WTC11 (cell line): ENCODE measurements around the gene ING1. TPM values are rescaled to one million over a fixed set of nuclear protein-coding genes. Genes with fewer than 3 reads are reported as not detected.

Experiments
- ATAC-seq: fragments of 200-7000 bp; cut with Tn5 transposase; 2 replicates; pipeline ENCODE4 v1.10.0; 2021; ENCODE audit warnings: mild to moderate bottlenecking, moderate library complexity
- CTCF ChIA-PET: fragments of 300-600 bp; sonication (Branson Sonifier 250); formaldehyde crosslinking; loops from one replicate; lab custom pipeline; 2021; ENCODE audit warnings: antibody characterized with exemption; lab: Charles Lee
- POLR2A ChIA-PET: fragments of 350-600 bp; sonication (Branson Sonifier 250); formaldehyde crosslinking; loops from one replicate; lab custom pipeline; 2021; ENCODE audit warnings: antibody characterized with exemption; lab: Charles Lee
- DNase-seq: peaks from one replicate; pipeline ENCODE4 v3.0.0; 2021; ENCODE audit warnings: low spot score
- H3K27ac Mint-ChIP-seq: 2 replicates; pipeline ENCODE4 v1.8.0; 2021; ENCODE audit warnings: mixed read lengths
- H3K27me3 Mint-ChIP-seq: 2 replicates; pipeline ENCODE4 v1.8.0; 2021; ENCODE audit warnings: low read depth, mild to moderate bottlenecking, moderate library complexity, mixed read lengths
- H3K36me3 Mint-ChIP-seq: 2 replicates; pipeline ENCODE4 v1.8.0; 2021; ENCODE audit warnings: mixed read lengths
- H3K4me1 Mint-ChIP-seq: 2 replicates; pipeline ENCODE4 v1.8.0; 2022; ENCODE audit warnings: mixed read lengths
- H3K4me3 Mint-ChIP-seq: 2 replicates; pipeline ENCODE4 v1.8.0; 2021; ENCODE audit warnings: mild to moderate bottlenecking, moderate library complexity, mixed read lengths
- H3K9me3 Mint-ChIP-seq: 2 replicates; pipeline ENCODE4 v1.8.0; 2021; ENCODE audit warnings: mixed read lengths
- CREB1 ChIP-seq: sonication (generic); formaldehyde crosslinking; IDR thresholded peaks from 2 replicates; pipeline ENCODE4 v1.8.0; 2023; ENCODE audit warnings: mild to moderate bottlenecking, missing genetic modification reagents
- EMX1 ChIP-seq: fragments of 250-450 bp; sonication (Bioruptor Pico); IDR thresholded peaks from 2 replicates; pipeline ENCODE4 v1.8.0; 2021; ENCODE audit warnings: mild to moderate bottlenecking
- ERG ChIP-seq: fragments of 250-450 bp; sonication (Bioruptor Pico); IDR thresholded peaks from 2 replicates; pipeline ENCODE4 v1.8.0; 2021; ENCODE audit warnings: mild to moderate bottlenecking
- GABPB1 ChIP-seq: sonication (generic); formaldehyde crosslinking; IDR thresholded peaks from 2 replicates; pipeline ENCODE4 v1.8.1; 2023; ENCODE audit warnings: mild to moderate bottlenecking, missing genetic modification reagents
- GRHL2 ChIP-seq: fragments of 250-450 bp; sonication (Bioruptor Pico); IDR thresholded peaks from 2 replicates; pipeline ENCODE4 v1.8.0; 2022; ENCODE audit warnings: mild to moderate bottlenecking, moderate library complexity; ENCODE audit not compliant: insufficient replicate concordance, severe bottlenecking
- NR3C1 ChIP-seq: sonication (generic); formaldehyde crosslinking; conservative IDR thresholded peaks from 2 replicates; pipeline ENCODE4 v1.8.1; 2023; ENCODE audit warnings: low read depth, mild to moderate bottlenecking, missing genetic modification reagents
- PREB ChIP-seq: sonication (generic); formaldehyde crosslinking; IDR thresholded peaks from 2 replicates; pipeline ENCODE4 v1.8.1; 2022; ENCODE audit warnings: mild to moderate bottlenecking, missing genetic modification reagents, moderate library complexity, borderline replicate concordance
- STAT6 ChIP-seq: sonication (generic); formaldehyde crosslinking; conservative IDR thresholded peaks from 2 replicates; pipeline ENCODE4 v1.8.1; 2023; ENCODE audit warnings: mild to moderate bottlenecking, low read depth, missing genetic modification reagents, moderate library complexity
- TEAD1 ChIP-seq: sonication (generic); formaldehyde crosslinking; IDR thresholded peaks from 2 replicates; pipeline ENCODE4 v1.8.0; 2022; ENCODE audit warnings: mild to moderate bottlenecking, missing genetic modification reagents
- USF1 ChIP-seq: sonication (generic); formaldehyde crosslinking; IDR thresholded peaks from 2 replicates; pipeline ENCODE4 v1.8.0; 2022; ENCODE audit warnings: mild to moderate bottlenecking, missing genetic modification reagents
- ZBTB43 ChIP-seq: sonication (generic); formaldehyde crosslinking; IDR thresholded peaks from 2 replicates; pipeline ENCODE4 v1.8.1; 2023; ENCODE audit warnings: mild to moderate bottlenecking, missing genetic modification reagents
- ZNF121 ChIP-seq: sonication (generic); formaldehyde crosslinking; IDR thresholded peaks from 2 replicates; pipeline ENCODE4 v1.8.0; 2023; ENCODE audit warnings: missing genetic modification reagents
- ZNF232 ChIP-seq: sonication (generic); formaldehyde crosslinking; IDR thresholded peaks from 2 replicates; pipeline ENCODE4 v1.8.0; 2022; ENCODE audit warnings: mild to moderate bottlenecking, missing genetic modification reagents
- ZNF317 ChIP-seq: sonication (generic); formaldehyde crosslinking; IDR thresholded peaks from 2 replicates; pipeline ENCODE4 v1.8.1; 2023; ENCODE audit warnings: low read depth, mild to moderate bottlenecking, moderate library complexity, missing genetic modification reagents, borderline replicate concordance
- ZNF416 ChIP-seq: fragments of 250-450 bp; sonication (Bioruptor Pico); IDR thresholded peaks from 2 replicates; pipeline ENCODE4 v1.9.0; 2021; ENCODE audit warnings: mild to moderate bottlenecking, inconsistent platforms
- total RNA-seq: library from RNA; stranded (reverse); gene quantifications from 3 replicates; pipeline ENCODE4 v1.2.3, GENCODE V29; 2021

The ING1 gene
- total RNA-seq, 1 experiment from 2014 or later: 26.2 TPM

- H3K27ac Mint-ChIP-seq: no peak overlapping the region
- H3K4me1 Mint-ChIP-seq: no peaks in the 10 kb centered on the region
- no peak for DNase-seq
- no peak for TF ChIP-seq TEAD1
- H3K4me3 Mint-ChIP-seq: no peak overlapping the region
- H3K9me3 Mint-ChIP-seq: peaks cover 22% of the 10 kb centered on the region
- POLR2A ChIA-PET: no interaction called here
- no peak for ATAC-seq
- H3K36me3 Mint-ChIP-seq: no peaks in the 10 kb centered on the region
- H3K27me3 Mint-ChIP-seq: no peaks in the 10 kb centered on the region; the same call in 1 of the 2 replicates
- CTCF ChIA-PET: no interaction called here
Measured at GRCh38 chr13:110767476-110767875, 54.0 kb downstream of the ING1 start.

- ATAC-seq: no peak
- POLR2A ChIA-PET: no interaction called here
- CTCF ChIA-PET: no interaction called here
Measured at GRCh38 chr13:110769097-110769496, 55.6 kb downstream of the ING1 start.

More at GRCh38 chr13:110769097-110769496, 55.6 kb downstream of the ING1 start:
- Mint-ChIP-seq H3K4me1 (no peaks in the 10 kb centered on the region), H3K27me3 (no peaks in the 10 kb centered on the region; the same call in 1 of the 2 replicates), H3K36me3 (no peaks in the 10 kb centered on the region), H3K4me3 (no peak overlapping the region), H3K9me3 (peaks cover 10% of the 10 kb centered on the region), H3K27ac (no peak overlapping the region)
- no peak for TF ChIP-seq ZNF317 (CRISPR knock-in tag)
- no peak for TF ChIP-seq PREB (CRISPR knock-in tag)
- TF ChIP-seq CREB1: no peak
- TF ChIP-seq ZNF416 (CRISPR knock-in tag): no peak
- no peak for TF ChIP-seq USF1 (CRISPR knock-in tag)
- TF ChIP-seq STAT6 (CRISPR knock-in tag): no peak
- no peak for TF ChIP-seq GRHL2 (CRISPR knock-in tag)
- no peak for TF ChIP-seq EMX1 (CRISPR knock-in tag)
- TF ChIP-seq ZNF121 (CRISPR knock-in tag): no peak
- no peak for TF ChIP-seq GABPB1
- TF ChIP-seq NR3C1 (CRISPR knock-in tag): no peak
- no peak for TF ChIP-seq ZNF232 (CRISPR knock-in tag)
- TF ChIP-seq ERG (CRISPR knock-in tag): no peak
- no peak for TF ChIP-seq ZBTB43
- DNase-seq: no peak
